ENCODE results near the gene CASP4.

- TF ChIP-seq ZNF274 (IDR thresholded peaks at IDR 0.05; ENCODE audit: low read depth, low read length) (no peak), YY1 (IDR thresholded peaks at IDR 0.05; ENCODE audit: insufficient read depth, insufficient read length) (no peak)
These were observed 5.5 kb downstream of the CASP4 start for GRCh38 chr11:104962852-104963251.
